ENCODE data around the gene KCNIP3. TPM values are rescaled to one million over a fixed set of nuclear protein-coding genes. Genes with fewer than 3 reads are reported as not detected.
A peak's percentile ranks its signal among the peaks of the same experiment; 100 is the strongest.

The KCNIP3 gene
- total RNA-seq, 2 donors from 2014 or later, result 1.5 to 2.3 TPM

DNA sequence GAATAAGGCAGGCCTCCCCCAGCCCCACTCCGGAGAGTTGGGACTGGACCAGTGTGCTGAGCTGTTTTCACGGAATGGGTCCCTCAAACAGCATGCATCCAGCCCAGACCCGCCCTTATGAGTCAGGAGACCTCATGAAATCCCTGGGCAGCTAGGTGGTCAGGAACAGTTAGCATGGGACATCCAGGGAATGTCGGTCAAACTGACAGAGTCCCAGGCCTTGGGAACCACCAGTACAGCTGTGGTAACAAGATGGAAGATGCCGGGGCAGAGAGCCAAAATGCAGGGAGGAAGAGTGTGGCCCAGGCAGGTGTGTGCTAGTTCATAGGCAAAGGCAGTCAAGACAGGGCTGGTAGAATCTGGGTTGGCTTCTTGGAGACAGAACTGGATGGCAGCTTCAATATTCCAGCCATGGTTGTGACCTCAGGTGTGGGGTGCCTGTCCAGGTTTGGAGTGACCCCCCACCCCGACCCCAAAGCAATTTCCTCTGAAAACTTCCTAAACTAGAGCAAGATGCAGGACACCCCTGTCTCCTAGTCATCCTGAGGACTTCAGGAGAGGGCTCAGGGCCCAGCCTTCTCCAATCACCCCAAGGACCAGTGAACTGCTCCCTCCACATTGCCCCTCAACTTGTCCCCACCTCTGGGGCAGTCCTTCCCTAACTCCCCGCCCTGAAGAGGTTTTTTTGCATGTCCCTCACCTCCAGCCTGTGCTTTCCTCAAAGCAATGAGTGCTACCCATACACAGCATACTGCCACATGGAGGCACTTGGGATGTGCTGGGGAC is 46.5 kb downstream of the KCNIP3 start:
- no peak for TF ChIP-seq CTCF (IDR thresholded peaks at IDR 0.05)
- intact Hi-C loops (cut with DNase I), result loop anchor here (10.0 kb wide), 1 partner anchor 391 kb away; no protein-coding TSS in a partner anchor
- H3K27me3 ChIP-seq, result peaks cover 26% of the 10 kb centered on the region
- no peak for DNase-seq
- no peak overlapping the region for H3K27ac ChIP-seq
- H3K9ac ChIP-seq (ENCODE audit: low read depth in 2 of 2, low read length in 2 of 2), result no peak overlapping the region
- H3K4me3 ChIP-seq, result no peak overlapping the region
- no peaks in the 10 kb centered on the region for H3K9me3 ChIP-seq
- no peaks in the 10 kb centered on the region for H3K4me1 ChIP-seq
- no peaks in the 10 kb centered on the region for H3K36me3 ChIP-seq

GRCh38 chr2:95344215-95344583 is 47.1 kb downstream of the KCNIP3 start:
- TF ChIP-seq CTCF (IDR thresholded peaks at IDR 0.05), result no peak
- Histone ChIP-seq H3K27me3 (peaks cover 26% of the 10 kb centered on the region), H3K27ac (no peak overlapping the region), H3K9me3 (no peaks in the 10 kb centered on the region), H3K4me1 (no peaks in the 10 kb centered on the region), H3K4me3 (no peak overlapping the region), H3K9ac (ENCODE audit: low read depth in 2 of 2, low read length in 2 of 2) (no peak overlapping the region), H3K36me3 (no peaks in the 10 kb centered on the region)
- intact Hi-C loops (cut with DNase I), result loop anchor here (10.0 kb wide), 1 partner anchor 391 kb away; no protein-coding TSS in a partner anchor
- no peak for DNase-seq

- H3K36me3 ChIP-seq, result no peaks in the 10 kb centered on the region
- no peak overlapping the region for H3K4me3 ChIP-seq
- no peak overlapping the region for H3K27ac ChIP-seq
- intact Hi-C loops (cut with DNase I), result loop anchor here (10.0 kb wide), 1 partner anchor 390 kb away; no protein-coding TSS in a partner anchor
- H3K27me3 ChIP-seq, result peaks cover 26% of the 10 kb centered on the region
- H3K9ac ChIP-seq (ENCODE audit: low read depth in 2 of 2, low read length in 2 of 2), result no peak overlapping the region
- no peak for DNase-seq
- no peaks in the 10 kb centered on the region for H3K9me3 ChIP-seq
- TF ChIP-seq CTCF (IDR thresholded peaks at IDR 0.05), result no peak
- H3K4me1 ChIP-seq, result no peaks in the 10 kb centered on the region
Measured at GRCh38 chr2:95344656-95345055, 47.5 kb downstream of the KCNIP3 start.

- H3K4me1 ChIP-seq, result no peaks in the 10 kb centered on the region
- DNase-seq, result no peak
- intact Hi-C loops (cut with DNase I), result loop anchor here (10.0 kb wide), 1 partner anchor 390 kb away; no protein-coding TSS in a partner anchor
- no peak overlapping the region for H3K27ac ChIP-seq
- H3K9ac ChIP-seq (ENCODE audit: low read depth in 2 of 2, low read length in 2 of 2), result no peak overlapping the region
- peak overlapping the region; percentile 59 for H3K4me3 ChIP-seq
- peaks cover 26% of the 10 kb centered on the region for H3K27me3 ChIP-seq
- no peaks in the 10 kb centered on the region for H3K9me3 ChIP-seq
- no peak for TF ChIP-seq CTCF (IDR thresholded peaks at IDR 0.05)
- H3K36me3 ChIP-seq, result no peaks in the 10 kb centered on the region
Measured at GRCh38 chr2:95345081-95345562, 48.0 kb downstream of the KCNIP3 start.

GRCh38 chr2:95345563-95346230 is 48.5 kb downstream of the KCNIP3 start:
- Histone ChIP-seq H3K9me3 (no peaks in the 10 kb centered on the region), H3K4me1 (no peaks in the 10 kb centered on the region), H3K9ac (ENCODE audit: low read depth in 2 of 2, low read length in 2 of 2) (peak overlapping the region; percentile 28 to 76), H3K4me3 (peak overlapping the region; percentile 59), H3K27ac (peak overlapping the region; percentile 59), H3K27me3 (peaks cover 26% of the 10 kb centered on the region), H3K36me3 (no peaks in the 10 kb centered on the region)
- intact Hi-C loops (cut with DNase I), result loop anchor here (10.0 kb wide), 1 partner anchor 389 kb away; no protein-coding TSS in a partner anchor
- peak; percentile 86 for DNase-seq
- peak; percentile 86 for TF ChIP-seq CTCF (IDR thresholded peaks at IDR 0.05)
